NCI-H2029 (cell line): ENCODE measurements around the gene GCC1.
"Not testable (repeated sequence)": the region's sequence is repeated elsewhere in the genome, so short reads cannot be mapped to it uniquely, and the experiment has no call there.

Experiments used
- DNase-seq: peaks from one replicate; lab custom pipeline; 2025; lab: John Stamatoyannopoulos, UW

Gene GCC1

DNA sequence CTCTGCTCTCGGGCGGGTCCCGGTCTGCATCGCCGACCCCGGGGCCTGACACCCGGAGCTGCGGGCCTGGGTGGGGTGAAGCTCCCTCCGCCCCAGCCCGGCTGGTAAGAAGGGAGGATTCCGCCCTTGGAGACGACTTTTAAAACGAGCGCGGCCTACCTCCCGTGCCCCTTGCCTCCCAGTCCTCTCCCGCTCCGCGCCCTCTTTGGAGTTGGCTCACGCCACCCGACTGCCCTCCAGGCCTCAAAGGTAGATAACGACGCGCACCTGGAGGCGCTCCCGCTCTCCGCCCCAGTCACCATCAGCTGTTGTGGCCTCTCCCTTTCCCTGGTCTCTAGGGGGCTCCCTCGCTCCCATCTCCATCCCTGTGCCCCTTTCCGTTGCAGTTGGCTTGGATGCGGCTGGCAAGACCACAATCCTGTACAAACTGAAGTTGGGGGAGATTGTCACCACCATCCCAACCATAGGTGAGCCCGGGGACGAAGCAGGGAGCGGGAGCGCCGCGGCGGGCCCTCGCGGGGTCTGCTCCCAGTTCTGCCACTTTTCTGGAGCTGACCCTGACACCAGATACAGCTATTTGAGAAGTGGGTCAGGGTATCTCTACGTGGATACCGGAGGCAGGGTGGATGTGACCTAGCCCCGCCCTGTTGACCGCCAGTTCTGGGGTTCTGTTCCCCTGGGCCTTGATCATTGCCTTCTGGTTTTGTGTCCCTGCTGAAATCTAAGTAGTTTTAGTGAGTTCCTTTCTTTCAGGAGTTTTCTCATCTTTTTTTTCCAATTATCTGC lies 3.5 kb upstream of the GCC1 start:
- DNase-seq, result peak; percentile 30

DNA sequence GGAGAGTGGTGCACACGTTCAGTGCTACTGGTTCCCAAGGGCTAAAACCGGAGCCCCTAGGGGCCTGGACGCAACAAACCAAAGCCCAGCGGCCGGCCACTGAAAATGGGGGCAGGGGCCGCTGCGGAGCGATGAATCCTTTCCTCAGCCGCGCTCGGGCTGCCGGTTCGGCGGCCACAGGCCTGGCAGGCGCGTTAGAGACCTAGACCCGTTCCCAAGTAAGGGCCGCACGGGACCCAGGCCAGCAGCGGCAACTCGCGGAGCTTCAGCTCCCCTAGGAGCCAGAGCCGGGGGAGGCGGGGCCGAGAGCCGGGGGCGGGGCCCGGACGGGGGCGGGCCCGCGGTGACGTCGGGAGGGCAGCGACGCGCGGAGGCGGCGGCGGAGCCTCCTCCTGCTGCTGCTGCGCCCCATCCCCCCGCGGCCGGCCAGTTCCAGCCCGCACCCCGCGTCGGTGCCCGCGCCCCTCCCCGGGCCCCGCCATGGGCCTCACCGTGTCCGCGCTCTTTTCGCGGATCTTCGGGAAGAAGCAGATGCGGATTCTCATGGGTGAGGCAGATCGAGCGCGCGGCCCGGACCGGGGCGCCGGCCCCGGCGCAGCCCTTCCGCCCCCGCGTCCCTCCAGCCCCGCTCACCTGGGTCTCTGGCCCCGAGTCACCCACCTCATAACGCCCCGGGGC lies 2.8 kb upstream of the GCC1 start, which contains the start of gene ARF5:
ARF5 (plus strand) TSS at position 393 of the 678 bp plus-strand sequence; CDS start at position 481, 88 bp downstream.
- DNase-seq, result peak; percentile 73

DNA sequence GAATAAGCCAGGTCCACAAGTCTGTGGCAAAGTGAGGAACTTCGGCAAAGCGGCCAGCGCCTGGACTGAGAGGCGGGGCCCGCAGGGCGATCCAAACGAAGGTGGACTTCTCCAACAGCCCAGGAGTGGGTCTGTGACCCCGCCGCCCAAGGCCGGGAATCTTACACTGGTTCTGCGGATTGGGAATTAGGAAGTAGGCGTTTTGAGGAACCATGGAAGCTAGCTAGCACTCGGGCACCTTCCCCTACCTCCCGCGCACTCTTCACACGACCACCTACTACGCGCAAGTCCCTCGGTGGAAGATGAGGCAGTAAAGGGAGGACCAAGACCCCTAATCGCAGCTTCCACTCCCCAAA lies 2.2 kb upstream of the GCC1 start:
- no peak for DNase-seq

DNA sequence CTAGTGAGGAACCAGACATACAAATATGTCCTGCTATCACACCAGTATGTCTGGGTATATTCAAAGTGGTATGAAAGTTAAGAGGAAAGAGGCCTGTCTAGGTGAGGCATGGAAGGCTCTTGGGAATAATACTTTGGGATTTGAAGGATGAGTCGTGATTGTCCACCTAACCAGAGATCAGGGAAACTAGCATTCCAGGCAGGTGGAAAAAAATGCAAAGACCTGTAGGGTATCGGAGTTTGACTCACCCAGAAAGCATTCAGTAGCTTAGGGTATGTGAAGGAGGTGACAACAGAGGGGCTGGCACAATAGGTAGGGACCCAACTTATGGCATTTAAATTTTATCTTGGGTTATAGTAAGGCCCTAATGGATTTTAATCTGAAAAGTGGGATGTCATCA lies 950 bp upstream of the GCC1 start:
- DNase-seq, result no peak

DNA sequence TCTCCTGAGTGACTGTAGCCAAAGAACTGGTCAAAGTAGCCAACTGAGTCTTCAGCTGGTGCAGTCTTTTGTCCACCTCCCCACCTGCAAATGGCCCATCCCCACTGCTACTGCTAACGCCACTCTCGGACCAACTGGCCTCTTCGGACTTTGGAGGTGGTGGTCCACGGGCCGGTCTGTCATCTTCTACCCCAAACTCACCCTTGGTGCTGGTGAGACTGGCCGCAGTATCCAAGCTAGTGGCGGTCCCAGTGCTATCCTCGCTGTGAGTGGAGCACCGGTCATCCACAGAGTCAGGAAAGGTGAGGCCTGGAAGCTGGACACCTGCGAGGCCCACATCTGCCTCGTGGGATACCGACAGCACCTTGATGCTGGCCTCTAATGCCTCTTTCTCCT lies 750 bp downstream of the GCC1 start:
- no peak for DNase-seq

DNA sequence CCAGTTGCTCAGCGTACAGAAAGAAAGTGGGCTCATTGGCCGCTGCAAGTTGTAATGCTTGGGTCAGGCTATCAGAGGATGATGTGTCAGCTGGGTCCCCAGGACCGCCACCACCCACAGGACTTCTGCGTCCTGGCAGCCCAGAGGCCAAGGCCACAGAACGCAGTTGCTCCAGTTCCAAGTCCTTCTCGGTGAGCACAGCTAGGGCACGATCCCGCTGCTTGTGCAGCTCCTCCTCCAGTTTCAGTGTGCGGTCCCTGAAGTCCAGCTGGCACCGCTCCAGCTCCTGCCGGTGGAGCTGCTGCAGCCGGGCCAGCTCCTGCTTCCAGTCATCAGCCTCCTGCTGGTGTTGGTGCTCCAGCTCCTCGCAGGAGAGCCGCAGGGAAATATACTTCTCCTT lies 3.0 kb downstream of the GCC1 start:
- DNase-seq, result no peak

DNA sequence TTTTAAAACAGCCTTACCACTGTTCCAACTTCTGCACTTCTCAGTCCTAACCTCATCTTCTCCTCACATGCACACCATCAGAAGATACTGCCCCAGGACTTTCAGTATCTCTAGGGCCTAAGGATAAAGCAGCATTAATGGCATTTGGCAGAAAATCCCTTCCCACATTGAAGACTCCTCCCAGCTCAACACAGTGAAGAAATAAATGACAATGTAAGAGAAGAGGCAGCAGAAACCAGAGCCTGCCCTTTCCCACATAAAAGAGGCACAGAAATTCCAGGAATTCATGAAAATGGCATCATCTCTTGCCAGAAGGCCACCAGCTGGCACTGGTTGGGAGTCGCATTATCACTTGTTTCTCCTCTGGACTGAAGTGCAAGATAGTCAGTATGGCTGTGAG lies 3.7 kb downstream of the GCC1 start:
- DNase-seq, result no peak

DNA sequence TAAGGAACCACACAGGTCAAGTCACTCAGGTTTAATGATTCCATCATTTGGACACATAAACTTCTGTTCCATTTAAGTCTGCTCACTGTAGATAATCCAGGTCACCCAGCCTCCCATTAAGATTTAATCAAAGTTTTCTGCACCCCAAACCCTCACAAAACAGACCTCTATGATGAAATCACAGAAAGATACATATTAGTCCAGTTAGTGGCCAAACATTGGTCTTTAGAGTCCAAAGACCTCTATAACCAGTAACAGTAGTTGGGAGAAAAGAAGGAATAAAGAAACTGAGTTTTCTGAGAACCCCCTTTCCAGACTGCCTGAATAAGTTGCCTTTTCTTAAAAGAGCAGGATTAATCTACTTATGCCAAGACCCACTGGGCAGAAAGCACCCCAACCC lies 4.8 kb downstream of the GCC1 start:
- DNase-seq, result no peak

DNA sequence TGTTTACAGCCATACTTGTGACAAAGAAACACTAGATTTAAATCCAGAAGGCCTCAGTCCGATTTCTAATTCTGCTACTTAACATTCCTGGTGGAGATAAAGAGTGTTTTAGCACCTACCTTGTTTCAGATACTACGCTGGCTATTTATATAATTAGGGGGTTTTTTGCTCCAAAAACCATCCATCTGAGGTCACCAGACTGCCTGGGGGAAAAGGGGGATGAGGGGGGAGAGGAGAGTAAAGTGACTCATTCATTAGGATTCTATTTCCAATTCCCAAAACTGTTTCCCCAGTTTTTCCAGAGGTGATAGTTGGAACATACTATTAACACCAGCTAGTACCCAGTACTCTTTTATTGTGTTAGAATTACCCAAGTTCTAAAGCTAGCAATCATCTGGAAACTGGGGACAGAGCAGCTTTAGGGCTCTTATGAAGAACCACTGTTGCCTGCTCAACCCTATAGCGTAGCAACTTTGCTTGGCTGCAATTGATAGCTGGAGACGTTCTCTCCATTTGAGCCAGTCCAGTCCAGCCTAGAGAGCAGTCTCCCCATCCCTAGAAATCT lies 6.6 kb downstream of the GCC1 start:
- DNase-seq, result no peak

DNA sequence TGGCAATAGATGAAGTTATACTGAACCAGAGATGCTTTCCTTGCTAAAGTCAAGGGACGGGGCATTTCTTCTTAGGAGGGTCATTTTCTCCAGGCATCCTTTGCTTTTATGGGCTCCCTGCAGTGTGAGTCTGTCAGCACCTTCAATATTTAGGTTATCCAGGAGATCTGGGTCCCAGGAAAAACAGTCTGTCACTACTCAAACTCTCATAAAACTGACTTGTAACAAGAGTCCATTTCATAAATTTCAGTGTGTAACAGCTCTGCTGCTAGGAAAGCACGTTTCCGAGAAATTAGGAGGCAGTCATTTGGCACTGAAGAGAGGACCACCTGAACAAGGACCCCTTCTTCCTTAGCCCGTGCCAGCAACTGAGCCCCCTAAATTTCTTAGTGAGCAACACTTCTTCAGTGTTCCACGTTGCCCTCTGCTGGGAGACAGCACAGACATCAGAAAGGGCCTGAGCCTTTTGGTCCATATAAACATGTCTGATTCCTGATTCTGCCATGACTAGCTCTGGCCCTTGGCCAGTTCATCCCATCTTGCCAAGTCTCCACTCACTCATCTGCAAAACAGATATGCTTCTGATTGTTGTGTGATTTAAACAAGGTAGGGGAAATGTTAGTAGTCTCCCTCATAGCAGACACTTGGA lies 7.2 kb downstream of the GCC1 start:
- DNase-seq, result no peak

DNA sequence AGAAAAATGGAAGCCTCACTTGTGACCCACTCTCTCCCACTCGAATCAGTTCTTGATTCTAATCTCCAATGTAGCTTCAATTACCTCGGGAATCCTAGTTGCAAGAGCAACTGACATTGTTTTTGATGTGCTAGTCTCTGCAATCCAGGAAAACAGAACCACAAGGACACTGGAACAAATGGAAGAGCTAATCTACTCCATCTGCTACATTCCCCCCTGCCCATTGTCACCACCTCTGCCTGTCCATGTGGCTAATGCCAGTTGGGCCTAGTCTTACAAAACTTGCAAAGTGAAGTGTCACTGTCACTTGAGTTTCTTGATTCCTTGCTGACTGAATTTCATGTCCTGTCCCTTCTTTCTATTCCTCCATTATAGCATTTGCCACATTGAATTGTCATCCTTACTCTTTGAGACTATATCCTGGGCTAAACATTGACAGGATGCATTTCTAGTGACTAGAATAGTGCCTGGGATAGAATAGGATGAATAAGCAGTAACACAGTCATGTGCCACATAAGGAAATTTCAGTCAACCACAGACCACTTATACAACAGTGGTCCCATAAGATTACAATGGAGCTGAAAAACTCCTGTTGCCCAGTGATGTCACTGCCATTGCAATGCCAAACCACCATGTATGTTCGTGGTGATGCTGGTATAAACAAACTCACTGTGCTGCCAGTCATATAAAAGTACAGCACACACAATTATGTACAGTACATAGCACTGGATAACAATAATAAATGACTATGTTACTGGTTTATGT lies 13.5 kb downstream of the GCC1 start:
- no peak for DNase-seq

DNA sequence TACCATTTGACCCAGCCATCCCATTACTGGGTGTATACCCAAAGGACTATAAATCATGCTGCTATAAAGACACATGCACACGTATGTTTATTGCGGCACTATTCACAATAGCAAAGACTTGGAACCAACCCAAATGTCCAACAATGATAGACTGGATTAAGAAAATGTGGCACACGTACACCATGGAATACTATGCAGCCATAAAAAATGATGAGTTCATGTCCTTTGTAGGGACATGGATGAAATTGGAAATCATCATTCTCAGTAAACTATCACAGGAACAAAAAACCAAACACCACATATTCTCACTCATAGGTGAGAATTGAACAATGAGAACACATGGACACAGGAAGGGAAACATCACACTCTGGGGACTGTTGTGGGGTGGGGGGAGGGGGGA lies 17.4 kb downstream of the GCC1 start:
- DNase-seq, result not testable (repeated sequence)

DNA sequence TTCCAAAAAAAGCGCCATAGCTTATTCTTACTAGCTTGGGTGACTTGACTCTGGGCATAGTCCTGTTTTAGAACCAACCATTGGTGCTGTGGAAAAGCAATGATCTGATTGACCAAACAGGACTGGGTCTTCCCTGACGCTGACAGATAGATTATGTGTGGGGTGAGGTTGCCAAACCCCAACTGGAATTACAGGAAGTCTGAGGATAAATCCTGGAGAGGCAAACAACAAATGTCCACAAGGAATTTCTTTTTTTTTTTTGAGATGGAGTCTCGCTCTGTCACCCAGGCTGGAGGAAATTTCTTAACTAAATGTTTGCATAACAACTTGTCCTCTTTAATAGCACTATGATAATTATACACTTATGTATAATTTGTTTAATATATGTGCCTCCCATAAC lies 19.2 kb downstream of the GCC1 start:
- no peak for DNase-seq

DNA sequence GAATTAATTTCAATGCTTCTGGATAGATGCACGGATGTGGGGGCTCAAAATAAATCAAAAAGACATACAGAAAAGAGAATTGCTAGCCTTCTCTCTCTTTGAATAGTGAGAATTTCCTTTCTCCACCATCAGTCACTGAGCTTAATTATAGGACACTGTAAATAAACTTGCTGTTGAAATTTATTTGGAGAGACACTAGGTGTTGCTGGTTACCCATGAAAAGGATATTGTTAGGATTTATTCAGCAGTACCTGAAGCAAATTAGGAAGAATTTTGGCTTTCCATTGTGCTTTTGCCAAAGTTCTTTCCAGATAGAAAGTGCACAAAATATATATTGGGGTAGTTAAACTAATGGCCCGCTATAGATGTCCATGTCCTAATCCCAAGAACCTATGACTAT lies 27.6 kb downstream of the GCC1 start:
- DNase-seq, result no peak

DNA sequence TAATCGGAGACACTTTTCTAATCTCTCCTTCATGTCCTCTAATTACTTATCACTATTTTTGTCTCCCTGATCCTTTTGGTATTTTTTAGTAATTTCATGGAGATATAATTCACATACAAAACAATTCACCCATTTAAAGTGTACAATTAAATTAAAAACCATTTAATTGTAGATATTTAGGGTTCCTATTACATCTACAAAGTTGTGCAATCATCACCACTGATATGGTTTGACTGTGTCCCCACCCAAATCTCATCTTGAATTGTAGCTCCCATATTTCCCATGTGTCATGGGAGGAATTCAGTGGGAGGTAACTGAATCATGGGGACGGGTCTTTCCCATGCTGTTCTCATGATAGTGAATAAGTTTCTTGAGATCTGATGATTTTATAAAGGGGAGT lies 29.0 kb downstream of the GCC1 start:
- DNase-seq, result no peak

DNA sequence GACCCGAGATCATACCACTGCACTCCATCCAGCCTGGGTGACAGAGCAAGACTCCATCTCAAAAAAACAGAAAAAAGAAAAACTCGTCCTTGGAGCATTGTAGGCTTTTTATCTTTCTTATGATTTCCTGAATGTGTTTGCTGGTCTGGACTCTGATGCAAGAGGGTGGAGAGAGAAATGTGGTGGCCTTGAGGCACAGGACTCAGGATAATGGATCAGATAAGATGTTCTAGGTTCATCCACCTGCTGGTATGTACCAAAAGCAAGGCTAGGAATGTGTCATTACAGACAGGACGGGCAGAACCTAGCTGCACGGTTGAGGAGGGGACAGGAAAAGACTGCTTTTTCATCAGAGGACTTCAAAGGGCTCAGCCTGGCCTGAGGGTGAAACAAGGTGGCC lies 33.5 kb downstream of the GCC1 start:
- DNase-seq, result no peak

DNA sequence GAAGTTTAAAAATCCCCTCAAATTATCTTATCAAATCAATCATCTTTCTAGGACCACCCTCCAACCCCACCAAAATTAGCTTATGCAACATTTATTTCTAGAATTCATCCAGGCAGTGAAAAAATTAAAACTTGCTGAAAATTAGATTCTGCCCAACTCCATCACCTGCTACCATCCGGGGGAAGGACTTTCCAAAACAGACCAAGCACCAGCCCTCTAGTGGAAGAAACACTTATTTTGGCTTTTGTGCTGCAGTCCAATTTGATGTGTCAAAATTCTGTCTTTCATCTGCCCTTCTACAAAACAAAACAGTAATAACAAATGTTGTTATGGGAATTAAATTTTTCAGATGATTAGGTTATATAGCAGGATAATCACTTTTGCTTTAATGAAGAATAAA lies 35.1 kb downstream of the GCC1 start:
- DNase-seq, result no peak

DNA sequence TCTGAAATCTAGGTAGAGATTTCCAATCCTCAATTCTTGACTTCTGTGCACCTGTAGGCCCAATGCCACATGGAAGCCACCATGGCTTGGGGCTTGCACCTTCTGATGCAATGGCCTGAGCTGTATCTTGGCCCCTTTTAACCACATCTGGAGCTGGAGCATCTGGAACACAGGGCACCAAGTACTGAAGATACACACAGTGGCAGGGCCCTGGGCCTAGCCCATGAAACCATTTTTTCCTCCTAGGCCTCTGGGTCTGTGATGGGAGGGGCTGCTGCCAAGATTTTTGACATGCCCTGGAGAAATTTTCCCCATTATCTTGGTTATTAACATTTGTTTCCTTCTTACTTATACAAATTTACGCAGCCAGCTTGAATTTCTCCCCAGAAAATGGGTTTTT lies 39.1 kb downstream of the GCC1 start:
- DNase-seq, result no peak

DNA sequence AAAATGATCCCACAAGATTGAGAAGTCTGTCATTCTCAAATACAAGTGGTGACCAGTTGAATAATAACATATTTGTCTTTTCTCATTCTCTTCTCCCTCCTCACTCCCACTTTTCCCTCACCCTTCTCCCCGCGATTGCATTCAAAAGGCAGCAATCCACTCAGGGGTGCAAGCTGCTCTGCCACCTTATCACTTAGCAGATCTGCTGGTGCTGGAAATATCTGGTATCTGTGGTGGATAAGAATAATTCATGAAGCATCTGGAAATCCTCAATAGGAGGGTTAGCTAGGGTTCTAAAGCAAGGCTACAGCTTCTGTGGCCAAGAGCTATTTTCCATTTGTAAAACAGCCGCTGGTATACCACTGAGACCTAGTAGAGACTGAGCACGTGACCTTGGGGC lies 43.8 kb downstream of the GCC1 start:
- DNase-seq, result no peak

DNA sequence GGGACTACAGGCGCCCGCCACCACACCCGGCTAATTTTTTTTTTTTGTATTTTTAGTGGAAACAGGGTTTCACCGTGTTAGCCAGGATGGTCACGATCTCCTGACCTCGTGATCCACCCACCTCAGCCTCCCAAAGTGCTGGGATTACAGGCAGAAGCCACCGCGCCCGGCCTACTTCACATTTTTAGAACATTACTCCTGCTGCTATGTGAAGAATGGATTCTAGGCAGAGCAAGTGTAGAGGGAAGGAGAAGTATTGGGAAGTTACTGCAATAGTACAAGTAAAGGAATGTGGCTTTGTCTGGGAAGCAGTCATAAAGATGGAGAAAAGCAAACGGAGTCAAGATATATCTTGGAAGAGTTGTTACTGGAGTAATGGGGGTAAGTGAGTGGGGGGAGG lies 44.9 kb downstream of the GCC1 start:
- DNase-seq, result not testable (repeated sequence)

DNA sequence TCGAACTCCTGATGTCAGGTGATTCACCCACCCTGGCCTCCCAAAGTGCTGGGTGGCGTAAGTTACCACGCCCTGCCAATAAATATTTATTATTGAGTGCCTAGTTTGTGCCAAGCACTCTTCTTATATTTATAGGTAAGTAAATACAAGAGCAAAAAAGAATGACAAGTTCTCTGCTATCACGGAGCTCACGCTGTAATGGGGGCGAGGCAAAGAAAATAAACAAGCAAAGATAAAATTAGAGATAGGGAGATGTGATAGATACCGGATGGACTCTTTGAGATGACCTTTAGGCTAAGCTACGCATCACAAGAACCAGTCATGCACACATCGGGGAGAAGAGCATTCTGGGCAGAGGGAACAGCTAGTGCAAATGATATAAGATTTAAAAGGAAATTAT lies 46.3 kb downstream of the GCC1 start:
- DNase-seq, result no peak

DNA sequence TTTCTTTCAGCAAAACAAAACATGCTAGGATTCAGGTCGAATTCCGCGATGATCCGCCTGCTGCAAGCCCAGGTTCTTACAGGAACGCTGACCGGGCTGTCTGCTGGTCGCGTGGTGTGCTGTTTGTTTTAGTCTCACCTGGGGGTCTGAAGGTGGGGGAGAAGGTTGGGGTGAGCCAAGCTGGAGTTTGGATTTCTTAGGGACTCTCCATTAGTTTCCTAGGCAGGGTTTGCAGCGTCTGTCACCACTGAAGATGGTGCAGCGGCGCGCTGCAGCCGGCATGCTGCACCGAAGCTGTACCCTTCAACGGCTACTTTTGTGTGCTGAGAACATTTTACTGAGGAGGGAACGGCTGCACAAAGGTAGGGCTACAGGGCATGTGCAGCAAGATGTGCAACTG lies 48.7 kb downstream of the GCC1 start:
- no peak for DNase-seq

DNA sequence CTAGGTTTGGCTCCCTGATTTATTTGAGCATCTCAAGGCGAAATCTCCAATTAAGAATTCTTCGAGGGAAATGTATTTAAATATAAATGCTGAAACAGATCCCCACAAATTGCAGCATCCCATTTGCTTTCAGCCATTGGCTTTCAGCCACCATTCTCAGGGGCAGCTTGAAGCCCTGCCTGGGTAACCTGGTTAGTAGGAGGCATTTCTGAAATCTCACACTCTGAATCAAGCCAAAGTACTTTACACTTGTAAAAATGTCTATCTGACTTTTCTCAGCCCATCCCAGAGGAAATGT lies 49.1 kb downstream of the GCC1 start:
- no peak for DNase-seq
